Measurements from ENCODE around the gene JMJD1C.

- TF ChIP-seq, protein P1, sequence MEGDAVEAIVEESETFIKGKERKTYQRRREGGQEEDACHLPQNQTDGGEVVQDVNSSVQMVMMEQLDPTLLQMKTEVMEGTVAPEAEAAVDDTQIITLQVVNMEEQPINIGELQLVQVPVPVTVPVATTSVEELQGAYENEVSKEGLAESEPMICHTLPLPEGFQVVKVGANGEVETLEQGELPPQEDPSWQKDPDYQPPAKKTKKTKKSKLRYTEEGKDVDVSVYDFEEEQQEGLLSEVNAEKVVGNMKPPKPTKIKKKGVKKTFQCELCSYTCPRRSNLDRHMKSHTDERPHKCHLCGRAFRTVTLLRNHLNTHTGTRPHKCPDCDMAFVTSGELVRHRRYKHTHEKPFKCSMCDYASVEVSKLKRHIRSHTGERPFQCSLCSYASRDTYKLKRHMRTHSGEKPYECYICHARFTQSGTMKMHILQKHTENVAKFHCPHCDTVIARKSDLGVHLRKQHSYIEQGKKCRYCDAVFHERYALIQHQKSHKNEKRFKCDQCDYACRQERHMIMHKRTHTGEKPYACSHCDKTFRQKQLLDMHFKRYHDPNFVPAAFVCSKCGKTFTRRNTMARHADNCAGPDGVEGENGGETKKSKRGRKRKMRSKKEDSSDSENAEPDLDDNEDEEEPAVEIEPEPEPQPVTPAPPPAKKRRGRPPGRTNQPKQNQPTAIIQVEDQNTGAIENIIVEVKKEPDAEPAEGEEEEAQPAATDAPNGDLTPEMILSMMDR (IDR thresholded peaks at IDR 0.05), result no peak
- TF ChIP-seq REST (IDR thresholded peaks at IDR 0.05) (no peak), MYC (IDR thresholded peaks at IDR 0.05; ENCODE audit: borderline replicate concordance, low read length) (no peak)
Observed at GRCh38 chr10:63155388-63156020, 310.3 kb downstream of the JMJD1C start.
